GM18870 (cell line): ENCODE results near the gene CARD19.
"Not testable (repeated sequence)": the region's sequence is repeated elsewhere in the genome, so short reads cannot be mapped to it uniquely, and the experiment has no call there.

Experiments
- ATAC-seq: cut with Tn5 transposase; IDR thresholded peaks from one replicate; pipeline ENCODE4 v1.9.1; 2021; ENCODE audit warnings: moderate library complexity; ENCODE audit not compliant: unreplicated experiment

The CARD19 gene

DNA sequence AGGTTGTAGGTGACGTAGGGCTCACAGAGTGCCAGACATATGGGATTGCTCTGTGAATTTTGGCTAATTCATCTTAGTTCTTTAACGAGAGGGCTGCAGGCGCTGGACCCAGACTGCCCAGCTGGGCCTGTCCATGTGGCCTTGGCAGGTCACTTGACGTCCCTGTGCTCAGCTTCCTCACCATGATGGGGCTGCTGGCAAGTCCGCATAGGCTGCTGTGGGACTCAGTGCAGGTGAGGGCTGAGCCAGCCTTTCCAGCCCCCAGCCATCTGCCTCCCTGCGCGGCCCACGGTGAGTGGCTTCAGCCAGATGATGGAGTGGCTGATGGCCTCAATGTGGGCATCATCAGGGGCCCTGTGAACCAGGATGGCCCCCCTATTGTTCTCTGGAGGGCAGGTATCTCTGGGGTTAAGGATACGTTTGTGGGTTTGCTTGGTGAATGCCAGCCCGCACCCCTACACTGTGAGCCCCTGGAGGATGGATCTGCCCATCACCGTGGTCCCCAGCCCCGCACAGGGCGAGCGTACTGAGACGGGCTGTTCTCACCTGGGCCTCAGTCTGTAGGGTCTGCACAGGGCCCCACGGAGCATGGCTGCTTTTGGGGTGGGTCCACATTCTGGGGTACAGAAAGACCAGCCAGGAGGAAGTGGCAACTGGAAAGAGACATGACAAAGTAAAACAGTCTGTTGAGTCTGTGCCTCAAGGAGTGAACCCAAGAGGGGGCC lies 3.7 kb downstream of the CARD19 start:
- no peak for ATAC-seq

DNA sequence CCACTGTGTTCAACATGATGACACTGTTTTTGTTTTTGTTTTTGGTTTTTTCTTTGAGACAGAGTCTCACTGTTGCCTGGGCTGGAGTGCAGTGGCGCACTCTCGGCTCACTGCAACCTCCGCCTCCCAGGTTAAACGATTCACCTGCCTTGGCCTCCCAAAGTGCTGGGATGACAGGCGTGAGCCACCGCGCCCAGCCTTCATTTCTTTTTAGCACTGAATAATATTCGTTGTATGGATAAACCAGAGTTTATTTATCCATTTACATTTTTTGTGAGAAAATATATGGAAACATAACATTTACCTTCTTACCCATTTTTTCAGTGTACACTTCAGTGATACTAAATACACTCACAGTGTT lies 4.2 kb downstream of the CARD19 start:
- no peak for ATAC-seq

DNA sequence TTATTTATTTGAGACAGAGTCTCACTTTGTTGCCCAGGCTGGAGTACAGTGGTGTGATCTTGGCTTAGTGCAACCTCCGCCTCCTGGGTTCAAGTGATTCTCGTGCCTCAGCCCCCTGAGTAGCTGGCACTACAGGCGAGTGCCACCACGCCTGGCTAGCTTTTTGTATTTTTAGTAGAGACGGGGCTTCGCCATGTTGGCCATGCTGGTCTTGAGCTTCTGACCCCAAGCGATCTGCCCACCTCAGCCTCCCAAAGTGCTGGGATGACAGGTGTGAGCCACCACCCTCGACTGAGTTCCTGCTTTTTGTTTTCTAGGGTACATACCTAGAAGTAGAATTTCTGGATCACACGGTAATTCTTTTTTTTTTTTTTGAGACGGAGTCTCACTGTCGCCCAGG lies 5.1 kb downstream of the CARD19 start:
- not testable (repeated sequence) for ATAC-seq

DNA sequence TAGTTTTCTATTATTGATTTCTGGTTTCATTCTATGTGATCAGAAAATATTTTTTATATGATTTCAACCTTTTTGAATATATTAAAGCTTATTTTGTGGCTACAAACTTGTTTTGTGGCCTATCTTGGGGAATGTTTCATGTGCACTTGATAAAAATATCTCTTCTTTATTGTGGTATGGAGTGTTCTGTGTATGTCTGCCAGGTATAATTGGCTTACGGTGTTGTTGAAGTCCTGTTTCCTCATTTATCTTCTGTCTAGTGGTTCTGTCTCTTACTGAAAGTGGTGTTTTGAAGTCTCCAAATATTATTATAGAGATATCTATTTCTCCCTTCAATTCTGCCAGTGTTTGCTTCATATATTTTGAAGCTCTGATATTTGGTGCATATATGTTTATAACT lies 9.6 kb downstream of the CARD19 start:
- ATAC-seq, result no peak

DNA sequence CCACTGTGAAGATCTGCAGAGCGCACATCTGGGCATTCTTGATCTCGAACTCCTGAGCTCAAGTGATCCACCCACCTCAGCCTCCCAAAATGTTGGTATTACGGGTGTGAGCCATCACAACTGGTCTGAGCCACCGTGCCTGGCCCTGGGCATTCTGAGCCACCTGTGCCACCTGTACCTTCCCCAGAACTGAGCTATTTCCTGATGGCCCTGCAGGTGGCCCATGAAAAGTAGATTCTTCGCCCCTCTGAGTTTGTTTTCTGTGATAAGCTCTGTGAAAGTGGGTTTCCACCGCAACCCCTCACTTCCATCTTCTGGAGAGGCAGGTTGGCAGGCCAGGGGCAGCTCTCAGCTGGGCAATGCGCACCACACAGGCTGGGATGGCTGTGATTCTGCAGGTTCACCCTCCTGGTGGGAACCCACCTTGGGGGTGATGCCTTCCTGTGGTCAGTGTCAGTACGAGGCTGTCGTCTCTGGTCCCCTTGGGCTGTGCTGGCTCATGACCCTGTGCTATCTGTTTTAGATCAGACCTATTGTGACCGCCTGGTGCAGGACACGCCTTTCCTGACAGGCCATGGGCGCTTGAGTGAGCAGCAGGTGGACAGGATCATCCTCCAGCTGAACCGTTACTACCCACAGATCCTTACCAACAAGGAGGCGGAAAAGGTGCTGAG lies 11.3 kb downstream of the CARD19 start:
- ATAC-seq, result no peak

DNA sequence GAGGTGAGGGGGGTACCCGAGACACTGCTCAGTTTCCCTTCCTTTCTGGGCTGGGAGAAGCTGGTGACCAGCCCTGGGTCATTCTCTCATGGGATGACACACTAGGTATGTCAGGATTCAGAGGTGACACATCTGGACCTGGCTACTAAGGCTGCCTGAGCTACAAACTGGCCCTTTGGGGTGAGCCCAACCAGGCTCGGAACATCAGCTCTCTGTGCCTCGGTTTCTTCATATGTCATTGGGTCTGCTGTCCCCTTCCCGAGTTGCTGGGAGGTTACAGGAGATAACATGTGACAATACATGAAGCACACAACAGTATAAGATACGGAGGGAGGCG lies 11.8 kb downstream of the CARD19 start:
- ATAC-seq, result no peak

DNA sequence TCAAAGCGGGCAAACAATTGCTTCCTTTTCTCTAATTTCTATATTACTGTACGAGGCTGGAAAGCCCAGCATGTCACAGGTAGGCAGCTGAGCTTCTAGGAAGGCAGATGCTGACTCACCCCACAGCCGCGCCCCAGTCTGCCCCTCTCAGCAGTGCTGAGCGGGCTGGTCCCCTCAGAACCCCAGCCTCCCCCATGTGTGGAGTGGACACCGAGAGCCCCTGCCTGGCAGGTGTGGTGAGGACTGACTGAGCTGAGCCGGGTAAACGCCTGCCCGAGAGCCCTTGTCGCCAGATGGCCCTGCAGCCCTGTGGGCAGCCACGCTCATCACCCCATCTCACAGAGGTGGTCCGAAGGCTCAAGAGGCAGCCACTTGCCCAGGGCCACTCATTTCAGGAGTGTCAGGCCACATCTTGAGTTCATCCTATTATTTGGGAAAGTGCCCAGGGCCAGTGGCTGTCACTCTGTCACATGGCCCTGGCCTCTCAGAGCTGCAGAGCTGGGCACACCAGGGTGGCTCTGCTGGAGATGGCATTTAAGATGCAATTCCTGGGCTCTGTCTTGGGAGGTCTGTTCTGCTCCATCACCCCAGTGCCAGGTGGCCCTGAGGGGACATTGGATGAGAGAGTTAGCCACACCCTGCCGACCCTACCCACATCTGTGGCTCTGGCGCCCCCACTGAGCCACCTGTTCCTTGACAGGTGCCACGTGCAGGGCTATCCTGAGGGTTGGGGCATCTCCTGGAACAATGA lies 12.4 kb downstream of the CARD19 start:
- ATAC-seq, result no peak

DNA sequence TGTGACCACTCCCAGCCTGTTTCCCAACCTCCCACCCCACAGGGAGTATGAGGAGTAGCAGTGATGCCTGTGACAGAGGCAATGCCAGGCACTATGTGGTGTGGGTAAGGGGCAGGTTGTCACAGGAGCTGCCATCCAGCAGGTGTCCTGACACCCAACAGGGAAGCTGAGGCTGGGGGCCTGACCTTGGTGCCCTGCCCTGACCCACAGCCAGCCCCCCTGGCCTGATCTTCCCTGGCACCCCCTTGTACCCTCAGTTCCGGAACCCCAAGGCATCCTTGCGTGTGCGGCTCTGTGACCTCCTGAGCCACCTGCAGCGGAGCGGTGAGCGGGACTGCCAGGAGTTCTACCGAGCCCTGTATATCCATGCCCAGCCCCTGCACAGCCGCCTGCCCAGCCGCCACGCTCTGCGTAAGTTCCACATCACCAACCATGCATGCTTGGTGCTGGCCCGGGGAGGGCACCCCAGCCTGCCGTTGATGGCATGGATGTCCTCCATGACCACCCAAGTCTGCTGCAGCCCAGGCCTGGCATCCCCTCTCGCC lies 14.4 kb downstream of the CARD19 start:
- no peak for ATAC-seq

DNA sequence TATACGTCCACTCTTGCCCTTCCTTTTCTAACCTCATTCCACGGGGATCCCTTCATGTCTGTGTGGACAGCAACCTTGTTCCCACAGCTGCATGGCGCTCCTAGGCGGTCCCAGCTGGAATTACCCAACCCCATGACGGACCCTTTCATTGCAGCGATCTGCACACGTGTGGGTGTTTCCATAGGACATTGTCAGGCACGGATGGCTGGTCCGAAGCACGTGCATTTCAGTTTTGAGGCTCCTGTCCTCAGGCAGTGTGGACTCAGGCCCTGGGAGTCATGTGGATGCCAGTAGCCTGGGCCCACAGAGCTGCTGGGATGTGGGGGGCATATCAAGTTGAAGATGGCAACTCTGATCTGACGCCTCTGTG lies 15.0 kb downstream of the CARD19 start:
- no peak for ATAC-seq

DNA sequence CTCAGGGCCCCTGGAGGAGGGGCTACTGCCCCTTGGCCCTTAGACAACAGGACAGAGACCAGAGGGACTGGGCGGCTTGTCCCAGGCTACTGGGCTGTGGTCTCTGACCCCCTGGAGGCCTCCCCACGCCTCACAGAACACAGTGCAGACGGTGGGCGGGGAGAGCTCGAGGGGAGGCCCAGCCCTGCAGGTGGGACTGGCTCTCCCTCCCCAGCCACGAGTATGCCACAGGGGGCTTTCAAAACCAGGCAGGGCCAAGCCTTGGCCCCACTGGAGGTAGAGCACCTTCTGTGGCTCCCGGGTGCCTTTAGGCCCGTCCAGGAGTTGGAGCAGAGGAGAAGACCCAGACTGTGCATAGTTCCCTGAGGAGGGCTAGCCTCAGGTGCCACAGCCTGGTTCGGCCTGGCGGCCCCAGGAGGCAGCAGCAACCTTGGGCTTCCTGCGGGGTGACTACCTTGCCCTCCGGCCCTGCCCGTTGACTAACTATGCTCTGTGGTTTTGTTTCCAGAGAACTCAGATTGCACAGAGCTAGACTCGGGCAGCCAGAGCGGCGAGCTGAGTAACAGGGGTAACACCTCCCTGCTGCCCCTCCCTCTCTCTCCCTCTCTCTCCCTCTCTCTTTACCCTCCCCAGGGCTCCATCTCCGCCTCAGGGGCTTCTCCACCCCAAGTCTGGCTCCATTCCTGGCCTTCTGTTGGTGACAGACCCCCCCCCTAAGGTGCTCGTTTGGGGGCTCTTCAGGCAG lies 15.5 kb downstream of the CARD19 start:
- no peak for ATAC-seq

DNA sequence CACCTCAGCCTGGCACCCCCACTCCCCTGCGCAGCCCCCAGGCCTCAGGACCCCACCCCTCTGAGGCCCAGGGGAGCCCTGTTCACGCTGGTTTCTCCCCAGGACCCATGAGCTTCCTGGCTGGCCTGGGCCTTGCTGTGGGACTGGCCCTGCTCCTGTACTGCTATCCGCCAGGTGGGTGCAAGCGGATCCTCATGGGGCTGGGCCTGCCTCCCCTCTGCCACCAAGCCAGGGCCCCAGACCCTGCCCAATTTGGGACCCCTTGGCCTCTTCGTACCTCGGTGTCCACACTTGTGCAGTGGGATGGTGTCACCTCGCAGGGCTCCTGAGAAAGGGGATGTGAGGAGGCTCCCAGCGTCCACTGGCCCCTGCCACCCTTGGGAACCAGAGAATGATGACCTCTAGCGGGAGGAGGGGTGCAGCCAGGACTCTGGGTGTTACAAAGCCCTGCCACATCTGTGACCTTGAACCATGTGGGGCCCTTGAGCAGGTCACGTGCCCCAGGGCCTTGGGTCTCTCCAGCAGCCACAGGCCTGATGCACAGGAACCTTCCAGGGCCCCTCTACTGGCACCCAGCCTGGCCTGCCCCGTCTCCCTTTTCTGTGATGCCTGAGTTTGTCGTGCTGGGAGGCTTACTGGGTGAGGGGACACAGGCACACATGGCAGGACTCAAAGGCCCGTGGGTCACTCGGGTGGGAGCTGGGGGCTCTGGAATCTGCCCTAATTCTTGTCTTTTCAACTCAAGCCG lies 16.3 kb downstream of the CARD19 start:
- ATAC-seq, result no peak

DNA sequence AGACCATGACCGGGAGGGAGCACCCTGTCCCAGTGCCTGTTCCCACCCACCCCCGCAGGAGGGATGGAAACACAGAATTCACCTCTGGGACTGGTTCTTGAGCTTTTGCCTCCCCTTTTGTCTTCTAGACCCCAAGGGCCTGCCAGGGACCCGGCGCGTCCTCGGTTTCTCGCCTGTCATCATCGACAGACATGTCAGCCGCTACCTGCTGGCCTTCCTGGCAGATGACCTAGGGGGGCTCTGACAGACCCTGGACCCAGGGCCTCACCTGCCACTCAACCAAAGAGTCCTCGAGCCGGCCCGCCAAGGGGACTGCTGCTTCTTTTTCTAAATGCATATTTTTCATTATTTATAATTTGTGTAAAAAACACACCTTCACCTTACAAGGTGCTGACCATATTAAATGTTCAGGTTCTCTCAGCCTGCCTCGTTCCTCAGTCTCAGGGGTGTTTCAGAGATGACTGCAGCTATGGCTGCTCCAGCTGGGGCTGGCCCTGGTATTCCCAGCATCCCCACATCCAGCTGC lies 16.9 kb downstream of the CARD19 start:
- no peak for ATAC-seq

DNA sequence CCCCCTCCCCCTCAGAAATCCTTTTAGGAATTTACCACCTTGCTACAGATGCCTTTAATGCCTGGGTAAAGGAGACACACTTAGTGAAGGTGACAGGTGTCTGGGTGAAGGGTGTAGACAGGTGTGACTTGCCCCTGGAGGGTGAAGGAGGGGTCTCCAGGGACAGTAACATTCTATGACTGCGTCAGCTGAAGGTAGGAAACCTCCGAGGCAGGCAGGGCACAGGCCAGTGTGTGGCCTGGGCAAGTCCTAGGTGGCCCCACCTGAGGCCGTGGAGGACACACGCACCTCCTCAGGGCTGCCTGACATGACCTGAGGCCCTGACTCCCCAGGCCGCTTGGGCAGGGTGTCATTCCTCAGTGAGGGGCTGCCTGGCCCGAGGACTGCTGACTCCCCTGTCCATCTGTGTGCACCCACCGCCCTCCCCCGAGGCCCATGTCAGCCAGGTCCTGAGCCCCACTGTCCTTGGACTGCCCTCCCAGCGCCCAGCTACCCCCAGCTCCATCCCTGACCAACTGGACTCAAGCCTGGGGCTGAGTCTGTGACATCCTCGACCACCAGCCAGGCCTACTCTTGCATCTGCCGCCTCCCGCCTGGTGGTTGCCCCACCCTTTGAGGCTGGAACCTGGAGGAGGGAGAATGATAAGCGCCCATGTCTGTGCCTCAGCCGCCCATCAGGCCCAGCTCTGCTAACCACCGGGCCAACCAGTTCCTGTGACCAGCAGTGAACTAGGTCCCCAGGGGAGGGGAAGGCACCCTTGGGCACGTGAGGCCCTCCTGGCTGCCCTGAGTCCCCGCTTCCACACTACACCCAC lies 18.4 kb downstream of the CARD19 start:
- ATAC-seq, result no peak

DNA sequence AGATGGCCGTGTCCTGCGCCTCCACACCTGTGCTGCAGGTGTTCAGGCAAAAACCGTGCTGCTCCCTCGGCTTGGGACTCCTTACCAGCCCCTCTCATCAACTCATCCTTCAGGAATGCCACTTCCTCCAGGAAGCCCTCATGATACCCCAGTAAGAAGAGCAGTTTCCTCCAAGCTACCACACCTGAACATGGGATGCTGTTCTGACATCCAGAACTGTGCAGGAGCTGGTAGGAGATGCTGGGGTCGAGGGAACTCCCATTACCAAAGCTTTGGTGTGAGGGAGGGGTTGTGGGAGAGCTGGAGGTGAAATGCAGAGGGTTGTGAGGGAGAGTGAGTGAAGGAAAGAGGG lies 18.9 kb downstream of the CARD19 start:
- no peak for ATAC-seq

DNA sequence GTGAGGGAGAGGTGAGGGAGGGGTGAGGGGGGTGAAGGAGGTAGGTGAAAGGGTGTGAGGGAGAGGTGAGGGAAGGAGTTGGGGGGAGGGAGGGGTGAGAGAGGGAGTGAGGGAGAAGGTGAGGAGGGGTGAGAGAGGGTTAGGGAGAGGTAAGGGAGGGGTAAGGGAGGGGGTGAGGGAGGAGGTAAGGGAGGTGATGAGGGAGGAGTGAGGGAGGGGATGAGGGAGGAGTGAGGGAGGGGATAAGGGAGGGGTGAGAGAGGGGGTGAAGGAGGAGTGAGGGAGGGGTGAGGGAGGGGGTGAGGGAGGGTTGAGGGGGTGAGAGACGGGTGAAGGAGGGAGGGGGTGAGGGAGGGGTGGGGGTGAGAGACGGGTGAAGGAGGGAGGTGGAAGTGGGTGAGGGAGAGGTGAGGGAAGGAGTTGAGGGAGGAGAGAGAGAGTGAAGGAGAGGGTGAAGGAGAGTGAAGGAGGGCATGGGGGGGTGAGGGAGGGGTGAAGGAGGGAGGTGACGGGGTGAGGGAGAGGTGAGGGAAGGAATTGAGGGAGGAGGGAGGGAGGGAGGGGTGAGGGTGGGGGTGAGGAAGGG lies 19.6 kb downstream of the CARD19 start:
- ATAC-seq, result no peak

DNA sequence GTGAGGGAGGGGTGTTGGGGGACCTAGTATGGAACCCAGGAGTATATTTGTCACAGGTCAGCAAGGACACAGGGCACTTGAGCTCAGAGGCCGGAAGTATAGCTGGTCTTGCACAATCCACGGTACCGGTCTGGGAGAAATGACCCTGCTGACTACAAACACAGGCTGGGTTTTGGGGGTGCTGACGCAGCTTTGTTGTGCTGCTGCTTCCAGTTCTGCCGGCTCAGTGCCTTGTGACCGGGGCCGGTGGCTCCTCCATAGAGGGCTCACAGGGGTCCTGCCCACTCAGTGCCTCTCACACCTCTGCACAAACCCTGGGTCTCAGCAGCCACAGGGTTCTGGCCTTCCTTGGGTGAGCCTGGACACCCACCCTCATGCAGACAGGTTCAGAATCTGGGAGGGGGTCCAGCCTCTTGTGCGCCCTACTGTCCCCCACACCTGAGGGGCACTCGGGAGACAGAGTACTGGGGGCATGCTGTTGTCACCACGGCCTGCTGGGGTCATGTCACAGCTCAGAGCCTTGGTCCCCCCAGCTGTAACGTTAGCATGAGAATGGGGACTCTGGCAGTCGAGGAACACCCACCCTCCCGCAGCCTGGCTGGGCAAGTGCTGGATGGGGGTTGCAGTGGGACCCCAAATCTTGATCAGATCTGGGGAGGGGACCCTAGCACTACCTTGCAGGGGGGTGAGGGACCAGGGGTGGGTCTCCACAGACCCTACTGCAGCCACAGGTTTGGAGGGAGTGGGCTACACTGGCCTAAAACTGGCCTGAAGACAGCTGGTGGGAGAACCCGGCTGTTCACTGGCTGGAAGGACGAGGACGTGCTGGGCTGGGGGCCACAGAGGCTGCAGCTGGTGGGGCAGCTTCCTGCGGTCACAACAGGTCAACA lies 20.3 kb downstream of the CARD19 start:
- no peak for ATAC-seq

DNA sequence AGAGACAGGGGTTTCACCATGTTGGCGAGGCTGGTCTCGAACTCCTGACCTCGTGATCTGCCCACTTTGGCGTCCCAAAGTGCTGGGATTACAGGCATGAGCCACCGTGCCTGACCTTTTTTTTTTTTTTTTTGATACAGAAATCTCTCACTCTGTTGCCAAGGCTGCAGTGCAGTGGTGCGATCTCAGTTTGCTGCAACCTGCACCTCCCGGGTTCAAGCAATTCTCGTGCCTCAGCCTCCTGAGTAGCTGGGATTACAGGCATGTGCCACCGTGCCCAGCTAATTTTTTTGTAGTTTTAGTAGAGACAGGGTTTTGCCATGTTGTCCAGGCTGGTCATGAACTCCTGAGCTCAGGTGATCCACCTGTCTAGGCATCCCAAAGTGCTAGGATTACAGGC lies 21.5 kb downstream of the CARD19 start:
- not testable (repeated sequence) for ATAC-seq
